ENCODE data around the gene BIK.
"Not testable (repeated sequence)": the region's sequence is repeated elsewhere in the genome, so short reads cannot be mapped to it uniquely, and the experiment has no call there.

Gene BIK

DNA sequence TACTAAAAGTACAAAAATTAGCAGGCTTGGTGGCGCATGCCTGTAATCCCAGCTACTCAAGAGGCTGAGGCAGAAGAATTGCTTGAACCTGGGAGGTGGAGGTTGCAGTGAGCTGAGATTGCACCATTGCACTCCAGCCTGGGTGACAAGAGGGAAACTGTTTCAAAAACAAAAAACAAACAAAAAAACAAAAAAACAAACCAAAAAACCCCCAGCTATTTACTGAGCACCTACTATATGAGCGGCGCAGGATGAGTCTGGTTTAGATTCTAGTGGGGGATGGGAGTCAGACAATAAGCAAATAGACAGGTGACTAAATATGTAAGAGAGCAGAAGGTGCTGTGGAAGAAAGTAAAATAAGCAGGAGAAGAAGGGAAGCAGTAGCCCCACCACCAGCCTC, 5.6 kb upstream of the BIK start:
- DNase-seq (ENCODE audit: low read depth), result not testable (repeated sequence)

DNA sequence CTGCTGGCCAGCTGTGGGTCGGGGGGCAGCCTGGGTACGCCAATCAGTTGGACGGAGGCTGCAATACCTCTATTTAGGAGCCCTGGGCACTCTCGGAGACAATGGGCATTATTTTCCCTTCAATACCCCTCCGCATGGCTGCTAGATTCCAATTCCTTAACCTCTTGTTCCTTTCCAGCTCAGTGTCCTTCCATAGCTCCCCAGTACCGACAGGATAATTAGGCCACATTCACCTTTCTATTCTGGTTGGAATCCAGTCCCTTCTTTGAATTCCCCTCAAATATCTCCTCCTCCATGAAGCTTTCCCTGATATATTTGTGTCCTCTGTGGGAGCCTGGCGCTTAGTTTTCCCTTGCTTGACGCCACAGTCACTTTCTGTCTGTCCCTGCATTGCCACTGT, 4.2 kb upstream of the BIK start:
- DNase-seq (ENCODE audit: low read depth), result no peak

DNA sequence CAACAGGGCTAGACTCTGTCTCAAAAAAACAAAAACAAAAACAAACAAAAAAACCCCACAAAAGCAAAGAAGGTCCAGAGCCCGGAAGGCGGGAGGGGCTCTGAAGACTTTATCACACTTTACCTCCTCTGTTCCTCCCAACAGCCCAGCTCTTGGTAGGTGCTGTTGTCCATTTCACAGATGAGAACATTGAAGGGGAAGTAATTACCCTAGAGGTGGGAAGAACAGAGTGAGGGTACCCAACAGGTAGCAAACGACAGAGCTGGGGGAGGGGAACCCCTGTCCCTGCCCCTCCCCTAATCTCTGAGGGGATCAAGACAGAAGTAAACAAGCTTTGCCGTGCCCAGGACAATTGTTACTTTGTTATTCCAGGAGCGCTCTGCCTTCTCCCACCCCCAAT, 1.0 kb upstream of the BIK start:
- DNase-seq (ENCODE audit: low read depth), result no peak

DNA sequence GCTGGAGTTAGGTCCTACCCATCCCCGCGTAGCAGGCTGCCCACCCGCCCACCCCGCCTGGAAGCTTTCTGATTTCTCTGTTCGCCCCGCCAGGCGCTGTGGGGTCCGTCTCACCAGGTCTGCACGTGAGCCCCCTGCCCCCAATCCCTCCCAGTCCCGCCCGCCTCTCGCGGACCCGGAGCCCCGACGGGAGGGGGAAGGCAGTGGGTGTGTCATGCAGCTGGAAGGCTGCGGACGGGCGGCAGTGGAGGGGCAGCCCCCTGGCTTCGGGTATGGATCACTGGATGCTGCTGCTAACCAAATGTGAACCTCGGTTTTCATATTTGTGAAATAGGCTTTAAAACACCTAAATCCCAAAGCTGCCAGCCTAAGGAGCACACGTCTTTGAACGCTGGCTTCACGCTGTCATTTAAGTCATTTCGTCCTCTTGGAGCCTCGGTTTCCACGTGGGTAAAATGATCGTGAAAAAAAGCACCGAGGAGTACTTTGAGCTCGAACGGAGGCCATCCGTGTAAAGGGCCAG, 568 bp upstream of the BIK start:
- no peak for DNase-seq (ENCODE audit: low read depth)

DNA sequence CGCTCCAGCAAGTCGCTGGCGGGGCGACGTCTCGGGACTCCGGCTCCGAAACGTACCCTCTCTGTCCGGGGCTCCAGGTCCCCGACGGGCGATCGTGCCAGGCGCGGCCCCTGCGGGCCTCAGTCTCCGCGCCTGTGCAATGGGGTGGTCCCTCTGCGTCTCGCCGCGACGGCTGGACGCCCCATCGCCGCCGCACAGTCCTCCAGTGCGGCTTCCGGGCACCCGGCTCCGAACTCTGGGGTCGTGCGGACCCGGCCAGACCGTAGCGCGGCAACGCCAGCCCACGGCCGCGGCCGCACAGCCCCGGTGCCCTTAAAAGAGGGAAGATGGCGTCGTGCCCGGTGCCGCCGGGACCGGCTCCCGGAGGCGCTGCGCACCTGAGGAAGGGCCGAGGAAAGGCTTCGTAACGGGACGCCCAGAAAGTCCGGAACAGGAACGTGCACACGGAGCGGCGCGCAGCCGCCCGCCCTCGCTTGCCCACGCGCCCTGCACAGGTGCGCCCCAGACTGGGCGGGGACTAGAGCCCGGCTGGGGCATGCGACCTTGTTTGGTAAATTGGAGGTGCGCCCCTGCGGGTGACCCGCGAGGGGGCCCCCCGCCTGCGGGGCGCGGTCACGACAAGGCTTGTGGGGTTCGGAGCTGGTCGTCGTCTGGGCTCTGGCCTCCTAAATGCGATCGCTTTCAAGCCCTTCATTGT, 525 bp downstream of the BIK start:
- no peak for DNase-seq (ENCODE audit: low read depth)

DNA sequence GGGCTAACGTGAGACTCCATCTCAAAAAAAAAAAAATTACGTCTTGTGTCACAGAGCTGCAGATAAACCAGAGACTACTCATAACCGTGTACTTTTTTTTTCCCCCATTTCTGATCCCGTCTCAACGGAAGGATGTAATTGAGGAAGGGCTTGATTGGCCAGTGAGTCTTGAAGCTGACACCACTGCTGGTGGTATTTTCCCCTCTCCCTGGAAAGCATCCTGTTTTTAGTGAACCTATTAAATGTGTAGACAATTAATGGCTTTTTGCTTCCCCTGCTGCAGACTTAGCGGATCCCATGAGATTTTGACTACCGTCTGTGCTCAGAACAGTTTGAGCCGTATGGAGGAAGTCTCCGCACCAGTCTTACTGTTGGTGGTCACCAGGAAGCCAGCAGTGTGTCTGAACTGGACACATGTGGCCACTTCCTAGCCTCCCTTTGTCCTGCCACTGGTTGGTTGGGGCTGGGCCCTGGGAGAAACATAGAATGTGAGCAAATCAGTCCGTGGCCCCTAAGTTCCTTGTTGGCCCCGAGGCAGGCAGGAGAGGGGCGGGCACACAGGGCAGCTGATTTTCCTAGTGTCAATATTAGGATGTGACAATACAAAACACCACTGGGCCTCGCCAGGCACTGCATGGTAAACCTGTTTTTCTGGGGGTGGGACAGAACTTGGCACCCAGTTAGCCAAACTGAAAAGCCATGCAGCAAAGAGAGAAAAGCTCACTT, 3.1 kb downstream of the BIK start:
- no peak for DNase-seq (ENCODE audit: low read depth)

DNA sequence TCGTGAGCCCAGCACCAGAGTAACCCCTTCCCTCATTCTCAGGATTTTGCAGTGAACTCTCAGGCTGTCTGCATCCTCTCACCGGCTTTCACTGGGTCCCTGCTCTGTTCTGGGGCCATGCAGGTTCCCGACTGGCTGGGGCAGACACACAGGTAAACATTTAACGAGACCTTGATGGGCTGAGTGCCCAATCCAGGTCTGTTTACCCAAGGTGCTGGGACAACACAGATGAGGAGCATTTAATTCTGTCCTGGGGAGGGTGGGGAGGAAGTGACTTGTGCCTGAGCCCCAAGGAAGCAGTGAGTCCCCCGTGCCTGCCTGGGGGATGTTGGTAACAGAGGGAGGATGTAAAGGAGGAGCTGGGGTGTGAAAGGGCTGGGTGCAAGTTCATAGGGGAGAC, 4.4 kb downstream of the BIK start:
- no peak for DNase-seq (ENCODE audit: low read depth)

DNA sequence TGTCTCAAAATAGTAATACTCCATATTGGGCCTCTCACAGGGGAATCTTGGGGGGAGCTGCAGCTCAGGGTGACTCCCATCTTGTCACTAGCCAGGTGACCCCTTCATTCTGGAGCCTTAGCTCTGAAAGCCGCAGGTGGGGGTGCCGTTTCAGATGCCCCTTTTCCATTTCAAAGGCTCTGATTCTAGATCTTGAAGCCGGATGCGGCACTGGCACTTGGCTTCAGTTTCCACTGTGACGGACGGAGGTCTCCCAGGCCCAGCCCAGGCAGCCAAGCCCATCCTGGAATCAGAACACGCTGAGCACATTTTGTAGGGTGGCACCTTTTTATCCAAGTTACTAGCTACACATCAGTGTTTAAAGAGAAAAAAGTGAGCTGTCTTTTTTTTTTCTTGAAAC, 6.4 kb downstream of the BIK start:
- no peak for DNase-seq (ENCODE audit: low read depth)

DNA sequence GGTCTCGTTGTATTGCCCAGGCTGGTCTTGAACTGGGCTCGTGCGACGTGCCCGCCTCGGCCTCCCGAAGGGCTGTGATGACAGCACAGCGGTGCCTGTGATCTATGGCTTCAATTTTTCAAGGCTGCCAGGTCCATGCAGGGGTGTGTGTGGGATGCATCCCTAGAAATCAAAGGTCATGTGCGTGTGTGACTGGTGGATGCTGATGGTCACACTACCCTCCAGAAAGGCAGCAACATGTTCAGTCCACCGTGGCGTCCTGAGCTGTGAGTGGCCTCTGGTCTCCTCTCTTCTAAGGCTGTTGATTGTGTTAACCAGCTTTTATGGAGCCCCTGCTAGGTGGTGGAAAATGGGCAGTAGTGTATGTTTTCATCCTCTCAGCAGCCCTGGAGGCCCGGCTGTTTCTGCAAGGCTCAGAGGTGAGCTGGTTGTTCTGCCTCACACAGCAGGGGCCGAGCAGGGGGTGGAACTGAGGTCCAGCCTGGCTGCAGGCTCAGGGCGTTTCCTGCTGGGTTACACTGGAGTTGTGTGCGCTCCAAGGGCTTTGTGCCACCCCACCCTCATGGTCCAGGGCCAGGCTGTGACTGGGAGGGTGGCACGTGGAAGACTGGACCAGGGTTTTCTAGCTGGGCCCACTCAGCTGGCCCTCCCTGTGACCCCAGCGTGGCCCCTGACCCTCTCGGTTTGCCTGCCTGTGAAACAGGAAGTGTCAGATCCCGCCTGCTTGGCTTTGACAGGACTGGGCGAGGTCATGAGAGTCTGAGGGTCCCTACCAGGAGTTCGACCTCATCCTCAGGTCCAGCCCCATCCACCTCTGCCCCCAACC, 7.7 kb downstream of the BIK start:
- DNase-seq (ENCODE audit: low read depth), result no peak

DNA sequence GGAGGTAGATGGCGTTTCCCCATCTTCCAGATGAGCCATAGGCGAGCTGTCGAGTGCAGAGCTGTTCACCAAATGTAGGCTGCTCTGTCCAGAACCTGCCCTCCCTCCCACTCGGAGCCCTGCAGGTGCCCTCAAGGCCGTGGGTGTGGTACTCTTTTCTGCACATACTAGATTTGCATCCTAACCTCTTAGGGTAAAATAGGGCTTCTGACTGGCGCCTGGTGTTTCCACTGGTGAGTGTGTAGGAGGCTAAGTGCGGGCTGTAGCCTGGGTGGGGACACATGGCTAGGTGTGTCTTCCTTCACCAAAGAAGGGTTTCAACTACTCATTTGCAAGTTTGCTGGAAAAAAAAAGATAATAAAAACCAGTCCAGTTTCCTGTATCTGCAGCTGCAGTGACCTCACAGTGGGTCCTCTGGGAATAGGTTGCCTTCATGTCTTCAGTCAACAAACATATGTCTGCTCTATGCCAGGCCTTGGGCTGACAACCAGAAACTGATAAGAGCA, 8.5 kb downstream of the BIK start:
- DNase-seq (ENCODE audit: low read depth), result no peak

DNA sequence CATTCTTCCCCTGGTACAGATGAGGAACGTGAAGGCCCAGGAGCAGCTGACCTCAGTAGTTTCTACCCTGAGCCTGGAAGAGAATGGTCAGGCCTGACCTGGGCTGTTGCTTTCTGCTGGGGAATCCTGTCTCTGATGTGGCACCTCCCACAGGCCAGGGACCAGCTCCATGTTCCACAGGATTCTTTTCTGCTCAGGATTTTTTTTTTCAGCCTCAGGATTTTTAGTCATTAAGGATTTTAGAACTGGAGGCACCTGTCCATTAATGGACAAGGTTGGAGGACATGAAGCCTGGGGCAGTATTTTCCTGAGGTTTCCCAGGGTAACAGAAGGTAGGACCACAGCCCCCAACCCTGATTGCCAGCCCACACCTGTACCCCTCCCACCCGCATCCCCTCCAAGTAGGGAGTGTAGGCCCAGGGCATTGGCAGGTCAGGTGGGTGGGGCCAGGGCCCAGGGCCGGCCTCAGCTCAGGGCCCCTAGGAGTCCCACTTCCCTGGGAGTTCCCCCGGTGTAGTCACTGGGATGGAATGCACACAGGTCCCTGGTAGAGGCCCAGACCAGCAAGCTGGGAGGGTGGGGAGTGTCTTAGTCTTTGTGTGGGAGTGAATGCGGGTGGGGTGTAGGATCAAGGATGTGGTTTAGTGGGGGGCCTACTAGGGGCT, 16.1 kb downstream of the BIK start:
- DNase-seq (ENCODE audit: low read depth), result no peak

DNA sequence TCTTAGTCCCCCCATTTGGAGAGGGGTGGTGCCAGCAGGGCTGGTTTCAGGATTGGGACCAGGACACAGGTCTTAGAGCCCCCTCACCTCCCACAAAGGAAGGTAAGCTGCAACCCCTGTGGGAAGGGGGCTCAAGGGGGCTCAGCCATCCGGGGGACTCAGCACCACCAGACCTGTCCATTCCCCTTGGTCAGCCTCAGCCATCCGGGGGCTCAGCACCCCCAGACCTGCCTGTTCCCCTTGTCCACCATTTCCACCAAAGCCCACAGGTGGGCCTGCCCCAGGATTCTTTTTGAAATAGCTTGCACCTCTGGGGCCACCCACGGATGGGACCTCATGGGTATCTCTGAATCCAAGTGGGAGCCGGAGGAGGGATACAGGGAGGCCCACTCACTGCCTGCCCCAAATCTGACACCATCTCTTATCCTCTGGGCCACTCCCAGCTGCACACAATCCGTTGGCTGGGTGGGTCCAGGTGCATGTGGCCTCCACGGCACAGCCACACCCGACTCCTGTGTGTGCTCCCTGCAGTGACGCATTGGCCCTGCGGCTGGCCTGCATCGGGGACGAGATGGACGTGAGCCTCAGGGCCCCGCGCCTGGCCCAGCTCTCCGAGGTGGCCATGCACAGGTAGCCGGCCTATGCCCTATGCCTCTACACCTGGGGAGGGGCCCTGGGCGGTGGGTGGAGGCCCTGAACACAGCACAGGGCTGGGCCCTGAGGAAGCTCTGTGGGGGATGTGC, 16.8 kb downstream of the BIK start:
- DNase-seq (ENCODE audit: low read depth), result no peak

DNA sequence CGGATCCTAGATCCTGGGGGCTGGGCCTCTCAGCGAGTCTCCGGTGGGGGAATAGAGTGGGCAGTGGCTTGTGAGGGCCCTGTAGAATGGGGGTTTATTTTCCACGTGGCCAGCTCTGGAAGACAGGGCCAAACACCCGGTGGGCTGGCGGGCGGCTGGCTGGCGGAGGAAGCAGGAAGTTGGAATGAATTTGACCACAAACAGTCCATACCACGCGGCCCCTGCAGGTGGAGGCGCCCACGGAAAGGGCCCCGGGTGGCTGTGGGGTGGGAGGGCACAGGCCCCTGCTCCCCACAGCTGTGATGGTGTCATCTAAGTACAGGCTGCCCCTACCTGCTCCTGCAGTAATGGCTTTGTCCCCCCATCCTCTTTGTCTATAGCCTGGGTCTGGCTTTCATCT, 17.6 kb downstream of the BIK start:
- no peak for DNase-seq (ENCODE audit: low read depth)

DNA sequence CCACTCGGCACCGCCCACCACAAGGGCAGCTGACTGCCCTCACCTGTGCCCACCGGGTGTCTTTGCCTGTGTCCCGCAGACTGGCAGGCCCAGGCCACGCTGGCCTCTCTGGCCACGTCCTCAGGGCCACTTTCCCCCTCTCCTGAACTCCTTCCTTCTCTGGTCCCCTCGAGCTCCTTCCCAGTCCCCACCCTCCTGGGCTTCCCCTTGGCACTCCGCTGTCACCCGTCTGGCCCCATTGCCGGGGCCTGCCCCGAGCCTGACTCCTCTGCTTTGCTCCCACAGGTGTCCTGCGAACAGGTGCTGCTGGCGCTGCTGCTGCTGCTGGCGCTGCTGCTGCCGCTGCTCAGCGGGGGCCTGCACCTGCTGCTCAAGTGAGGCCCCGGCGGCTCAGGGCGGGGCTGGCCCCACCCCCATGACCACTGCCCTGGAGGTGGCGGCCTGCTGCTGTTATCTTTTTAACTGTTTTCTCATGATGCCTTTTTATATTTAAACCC, 18.4 kb downstream of the BIK start:
- DNase-seq (ENCODE audit: low read depth), result no peak

DNA sequence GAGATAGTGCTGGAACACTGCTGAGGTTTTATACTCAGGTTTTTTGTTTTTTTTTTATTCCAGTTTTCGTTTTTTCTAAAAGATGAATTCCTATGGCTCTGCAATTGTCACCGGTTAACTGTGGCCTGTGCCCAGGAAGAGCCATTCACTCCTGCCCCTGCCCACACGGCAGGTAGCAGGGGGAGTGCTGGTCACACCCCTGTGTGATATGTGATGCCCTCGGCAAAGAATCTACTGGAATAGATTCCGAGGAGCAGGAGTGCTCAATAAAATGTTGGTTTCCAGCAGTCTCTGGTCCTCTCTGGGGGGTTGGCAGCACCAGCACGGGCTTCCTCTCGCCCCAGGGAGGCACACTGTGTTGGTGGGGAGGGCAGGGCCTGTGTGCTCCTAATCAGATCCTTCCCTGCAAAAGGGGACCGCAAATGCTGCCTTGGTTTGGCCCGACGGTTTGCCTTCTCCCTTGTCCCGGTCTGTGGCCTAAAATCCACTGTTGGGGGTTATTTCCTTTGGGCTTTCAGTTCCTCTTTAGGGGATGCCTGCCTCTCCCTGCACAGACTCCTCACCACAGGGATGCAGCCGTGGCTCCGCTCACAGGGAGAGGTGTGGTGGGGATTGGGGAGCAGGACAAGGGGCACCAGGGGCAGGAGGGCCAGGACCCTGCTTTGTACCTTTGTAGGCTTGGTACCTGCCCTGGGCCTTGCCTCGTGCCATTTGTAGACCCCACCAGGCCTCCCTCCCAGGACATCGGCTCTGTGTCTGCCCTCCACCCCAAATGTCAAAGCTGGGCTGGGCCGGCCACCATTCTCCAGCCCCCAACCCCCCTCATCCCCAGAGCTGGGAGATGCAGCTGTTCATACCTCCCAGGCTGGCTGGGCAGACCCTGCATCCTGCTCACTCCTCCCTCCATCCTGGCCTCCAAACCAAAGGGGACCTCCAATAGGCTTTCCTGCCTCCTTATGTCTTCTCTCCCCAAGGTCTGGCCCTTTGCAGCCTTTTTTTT, 19.2 kb downstream of the BIK start:
- DNase-seq (ENCODE audit: low read depth), result no peak

DNA sequence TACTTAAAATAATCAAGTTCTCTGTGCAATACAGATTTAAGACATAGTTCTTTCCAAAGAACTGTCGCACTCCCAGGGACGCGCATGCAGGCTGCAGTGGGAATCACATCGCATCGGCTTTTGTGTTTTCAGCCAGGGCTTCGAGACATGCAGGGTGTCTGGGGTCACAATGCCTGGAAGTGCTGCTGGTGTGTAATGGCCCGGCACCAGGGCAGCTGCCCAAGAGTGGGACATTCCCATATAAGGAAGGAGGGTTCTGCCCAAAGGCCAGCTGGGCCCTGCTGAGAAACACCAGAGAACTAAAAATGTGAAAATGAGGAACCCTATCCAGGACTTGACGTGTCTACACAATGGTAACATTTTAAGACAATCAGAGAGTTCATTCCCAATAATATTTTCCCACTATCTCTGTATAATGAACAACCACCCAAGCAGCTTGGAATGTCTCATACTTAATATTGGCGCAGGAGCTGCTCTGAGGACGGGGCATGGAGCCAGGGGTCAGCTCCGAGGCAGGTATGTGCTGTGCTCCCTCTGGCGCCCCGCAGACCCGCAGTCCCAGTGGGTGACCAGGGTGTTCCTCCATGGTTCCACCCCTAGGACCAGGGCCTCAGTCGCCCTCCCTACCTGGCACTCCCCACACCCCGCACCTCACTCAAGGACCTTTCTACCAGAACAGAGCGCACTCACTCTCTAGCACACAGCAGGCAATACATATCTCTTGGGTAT, 21.4 kb downstream of the BIK start:
- DNase-seq (ENCODE audit: low read depth), result no peak

DNA sequence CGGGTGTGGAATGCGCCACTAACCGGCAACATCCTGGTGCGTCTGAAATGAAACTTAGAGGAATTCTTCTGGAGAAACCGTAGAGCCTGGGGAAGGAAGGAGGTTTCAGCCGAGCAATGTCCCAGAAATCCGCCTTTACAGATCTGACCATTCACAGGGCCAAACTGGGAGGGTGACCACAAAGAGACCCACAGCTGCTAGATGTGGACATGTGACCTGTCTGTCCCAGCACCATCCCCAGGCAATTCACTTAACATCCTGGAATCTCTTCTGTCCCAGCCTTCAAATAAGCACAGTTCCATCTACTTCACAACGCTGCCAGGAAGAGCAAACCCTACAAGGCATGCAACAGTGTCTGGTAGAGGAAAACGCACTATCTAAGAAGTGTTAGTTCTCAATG, 22.9 kb downstream of the BIK start:
- no peak for DNase-seq (ENCODE audit: low read depth)

DNA sequence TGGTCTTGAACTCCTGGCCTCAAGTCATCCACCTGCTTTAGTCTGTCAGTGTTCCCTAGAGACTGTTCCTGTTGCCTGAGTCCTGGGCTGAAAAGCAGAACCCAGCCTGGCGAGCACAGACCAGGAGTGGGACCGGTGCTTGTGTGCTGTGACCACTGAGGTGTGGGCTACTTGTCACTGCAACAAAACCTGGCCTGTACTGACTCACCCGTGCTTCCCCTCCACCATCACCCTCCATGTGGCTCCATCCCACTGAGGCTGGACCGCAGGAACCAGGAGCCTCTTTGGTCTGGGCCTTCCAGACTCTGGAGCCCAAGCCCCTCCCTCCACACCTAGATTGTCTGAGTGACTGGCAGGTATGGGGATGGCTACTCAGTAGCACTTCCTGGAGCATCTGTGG, 24.0 kb downstream of the BIK start:
- no peak for DNase-seq (ENCODE audit: low read depth)

DNA sequence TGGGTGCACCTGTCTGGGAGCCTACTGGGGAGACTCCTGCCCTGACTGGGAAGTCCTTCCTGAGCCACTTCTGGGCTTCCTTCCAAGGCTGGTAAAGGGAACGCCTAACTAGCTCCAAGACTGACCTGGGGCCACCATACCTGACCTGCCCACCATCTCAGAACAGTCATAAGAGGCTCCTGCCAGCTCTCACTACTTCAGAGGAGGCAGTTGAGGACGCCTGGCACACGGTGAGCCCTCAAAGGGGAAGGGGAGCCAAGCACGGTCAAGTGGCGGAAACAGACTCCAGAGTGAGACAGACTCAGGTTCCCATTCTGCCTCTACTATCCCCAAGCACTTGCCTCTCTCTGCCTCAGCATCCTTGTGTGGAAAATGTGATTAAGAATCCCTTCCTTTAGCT, 25.0 kb downstream of the BIK start:
- DNase-seq (ENCODE audit: low read depth), result no peak

Data from stimulated activated CD8-positive, alpha-beta memory T cell treated with anti-CD3 and anti-CD28 coated beads, Interleukin-4, amount 100 ng/mL, for 24 hours (primary cell).